Measurements from ENCODE around the gene RERE. TPM values are rescaled to one million over a fixed set of nuclear protein-coding genes. Genes with fewer than 3 reads are reported as not detected.

The RERE gene
- total RNA-seq, 1 experiment from 2014 or later, result 7.2 TPM

DNA sequence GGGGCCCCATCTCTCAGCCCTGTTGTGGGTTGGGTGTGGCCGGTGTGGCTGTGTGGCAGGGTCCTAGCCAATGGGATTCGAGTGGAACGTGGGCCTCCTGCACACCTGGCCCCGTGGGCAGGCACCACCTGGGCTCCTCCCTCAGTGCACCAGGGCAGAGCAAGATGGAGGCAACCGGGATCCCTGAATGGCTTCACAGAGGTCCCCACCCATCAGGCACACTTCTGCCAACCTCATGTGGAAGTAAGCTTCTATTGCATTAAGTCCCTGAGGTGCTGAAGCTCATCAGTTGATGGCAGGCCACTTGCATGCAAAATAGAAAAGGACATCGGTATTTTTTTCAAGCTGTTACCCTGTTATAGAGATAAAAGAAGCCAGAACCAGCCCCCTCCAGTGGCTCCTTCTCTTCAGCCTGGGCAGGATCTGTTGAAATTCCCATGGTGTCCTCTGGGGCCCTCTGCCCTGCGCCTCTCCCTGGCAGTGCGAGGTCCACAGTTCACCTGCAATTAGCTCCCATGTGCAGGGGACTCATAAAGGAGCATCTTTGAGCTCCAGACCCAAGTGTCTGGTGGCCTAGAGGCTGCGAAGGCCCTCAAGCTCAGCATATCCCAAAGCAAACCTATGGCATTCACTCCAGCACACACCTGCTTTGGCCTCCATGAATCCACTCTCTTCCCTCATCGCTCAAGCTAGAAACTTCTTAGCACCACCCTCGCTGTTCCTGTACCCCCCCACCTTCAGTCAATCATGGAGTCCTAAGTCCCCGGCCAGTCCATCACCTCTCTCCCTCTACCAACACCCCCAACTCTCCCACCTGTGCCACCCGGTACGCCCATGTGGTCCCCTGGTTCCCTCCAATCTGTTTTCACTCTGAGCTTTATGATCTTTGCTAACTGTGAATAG, 501.6 kb downstream of the RERE start:
- Histone ChIP-seq H3K9me3 (no peaks in the 10 kb centered on the region), H3K27me3 (no peaks in the 10 kb centered on the region; the same call in 1 of the 2 replicates), H3K4me3 (no peak overlapping the region), H3K36me3 (no peaks in the 10 kb centered on the region)
- DNase-seq, result no peak

DNA sequence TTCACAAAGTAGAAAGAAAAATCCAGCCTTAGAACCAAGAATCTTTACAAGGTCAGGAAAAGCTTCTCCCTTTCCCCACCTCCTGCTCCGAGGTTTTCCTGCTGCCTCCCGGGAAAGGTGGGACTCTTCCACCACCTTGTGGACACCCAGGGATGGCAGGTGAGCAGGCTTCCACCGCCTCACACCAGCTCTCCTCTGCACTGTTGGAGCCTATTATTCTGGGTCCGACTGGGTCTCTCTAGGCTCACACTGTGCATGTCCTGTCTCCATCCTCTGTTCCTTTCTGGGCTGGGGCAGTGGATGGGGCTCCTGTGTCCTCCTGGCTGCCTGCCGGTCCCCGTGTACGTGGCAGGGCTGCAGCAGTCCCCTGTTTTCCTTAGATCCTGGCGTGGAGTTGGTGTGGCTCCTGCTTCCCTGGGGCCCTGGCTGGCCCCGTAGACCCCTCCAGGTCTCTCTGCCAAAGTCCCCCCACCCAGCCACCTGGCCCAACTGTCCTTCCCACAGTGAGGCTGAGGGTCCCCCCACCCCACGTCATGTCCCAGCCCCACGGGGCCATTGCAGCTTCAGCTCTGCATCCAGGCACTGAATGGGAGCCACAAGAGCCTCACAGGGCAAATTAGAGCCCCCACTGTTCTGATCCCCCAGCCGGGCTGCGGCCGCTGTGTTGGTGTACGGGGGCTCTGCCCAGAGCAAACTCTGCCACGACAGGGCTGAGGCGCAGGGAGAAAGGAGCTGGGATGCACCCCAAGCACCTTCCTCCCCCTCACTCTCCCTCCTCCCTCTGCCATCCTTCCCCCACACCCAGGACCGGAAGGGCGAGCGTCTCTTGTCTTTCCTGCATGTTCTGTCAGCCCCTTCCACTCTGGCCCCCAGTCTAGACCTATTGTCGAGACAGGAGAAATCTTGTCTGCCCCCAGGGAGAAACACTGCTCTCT, 502.8 kb downstream of the RERE start:
- Histone ChIP-seq H3K4me3 (no peak overlapping the region), H3K27me3 (no peaks in the 10 kb centered on the region; the same call in 1 of the 2 replicates), H3K36me3 (no peaks in the 10 kb centered on the region), H3K9me3 (no peaks in the 10 kb centered on the region)
- DNase-seq, result peak; percentile 66

DNA sequence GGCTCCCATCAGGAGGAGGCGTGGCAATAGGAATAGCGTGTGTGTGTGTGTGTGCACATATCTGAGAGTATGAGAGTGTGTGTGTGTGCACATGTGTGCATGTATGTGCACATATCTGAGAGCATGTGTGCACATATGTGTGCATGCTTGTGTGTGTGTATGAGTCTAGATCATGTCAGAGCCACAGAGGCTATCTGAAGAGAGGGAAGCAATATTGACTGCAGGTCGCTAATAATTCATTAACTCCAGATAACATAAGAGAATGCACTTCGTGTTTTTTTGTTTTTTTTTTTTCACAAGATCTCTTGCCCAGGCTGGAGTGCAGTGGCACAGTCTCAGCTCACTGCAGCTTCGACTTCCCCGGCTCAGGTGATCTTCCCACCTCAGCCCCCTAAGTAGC, 504.2 kb downstream of the RERE start:
- Histone ChIP-seq H3K4me3 (no peak overlapping the region), H3K27me3 (no peaks in the 10 kb centered on the region), H3K9me3 (no peaks in the 10 kb centered on the region), H3K36me3 (no peaks in the 10 kb centered on the region)
- no peak for DNase-seq

DNA sequence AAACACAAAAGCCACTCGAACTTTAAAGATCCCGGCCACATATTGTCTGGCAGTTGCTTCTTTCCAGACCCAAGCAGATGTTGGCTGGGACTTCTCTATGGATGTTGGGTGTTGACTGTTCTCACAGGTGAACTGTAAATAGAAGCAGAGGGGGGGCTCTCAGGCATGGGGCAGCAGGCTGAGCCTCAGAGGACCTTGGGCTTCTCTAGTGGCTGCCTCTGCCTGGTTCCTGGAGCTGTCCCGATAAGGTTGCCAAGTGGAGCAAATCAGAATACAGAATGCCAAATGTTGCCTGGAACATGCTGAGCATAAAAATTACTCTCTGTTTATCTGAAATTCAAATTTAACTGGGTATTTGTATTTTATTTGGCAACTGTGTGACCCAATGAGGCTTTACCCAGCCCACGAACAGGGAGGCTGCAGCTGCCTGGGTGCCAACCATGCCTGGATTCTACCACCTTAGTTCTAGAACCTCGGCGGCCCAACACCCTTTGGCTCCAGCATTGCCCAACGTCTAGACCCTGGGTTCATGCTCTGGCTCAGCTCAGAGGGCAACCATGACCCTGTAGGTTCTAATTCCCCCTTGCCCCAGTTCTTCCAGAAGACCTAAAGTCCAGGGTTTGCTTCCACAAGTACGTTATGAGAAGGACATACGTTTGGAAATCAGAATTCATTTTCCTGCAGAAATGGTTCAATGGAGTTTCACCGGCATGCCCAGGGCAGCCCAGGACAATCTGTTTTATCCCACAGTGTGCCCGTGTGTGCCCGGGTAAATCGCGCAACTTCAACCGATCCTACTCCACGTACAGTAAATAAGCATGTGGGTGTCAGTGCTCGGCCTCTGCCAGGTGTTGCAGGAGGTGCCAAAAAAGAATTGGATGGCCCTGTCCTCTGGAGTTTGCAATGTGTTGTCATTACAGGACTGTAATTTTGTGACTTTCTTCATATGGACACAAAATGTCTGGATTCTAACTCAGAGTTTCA, 504.9 kb downstream of the RERE start:
- DNase-seq, result no peak

DNA sequence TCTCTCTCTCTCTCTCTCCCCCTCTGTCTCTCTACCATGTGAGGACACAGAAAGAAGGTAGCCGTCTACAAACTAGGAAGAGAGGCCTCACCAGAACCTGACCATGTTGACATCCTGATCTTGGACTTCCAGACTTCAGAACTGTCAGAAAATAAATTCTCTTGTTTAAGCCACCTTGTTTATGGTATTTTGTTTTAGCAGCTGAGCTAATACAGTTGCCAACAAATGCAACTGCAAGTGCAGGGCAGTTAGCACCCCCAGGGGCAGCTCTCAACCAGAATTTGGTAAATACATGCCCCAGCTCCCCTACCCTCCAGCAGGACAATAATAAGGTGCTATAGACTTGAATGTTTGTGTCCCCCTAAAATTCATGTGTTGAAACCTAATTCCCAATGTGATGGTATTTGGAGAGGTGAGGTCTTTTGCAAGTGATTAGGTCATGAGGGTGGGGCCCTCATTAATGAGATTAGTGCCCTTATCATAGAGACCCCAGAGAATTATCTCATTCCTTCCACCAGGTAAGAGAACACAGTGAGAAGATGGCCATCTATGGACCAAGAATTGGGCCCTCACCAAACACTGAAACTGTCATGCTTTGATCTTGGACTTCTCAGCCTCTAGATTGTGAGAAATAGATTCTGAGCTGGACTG, 506.2 kb downstream of the RERE start:
- Histone ChIP-seq H3K27me3 (no peaks in the 10 kb centered on the region), H3K36me3 (no peaks in the 10 kb centered on the region), H3K9me3 (no peaks in the 10 kb centered on the region), H3K4me3 (no peak overlapping the region)
- DNase-seq, result no peak

More for the DNA sequence above, 504.9 kb downstream of the RERE start:
- H3K4me3 ChIP-seq, result no peak overlapping the region
- H3K27me3 ChIP-seq, result no peaks in the 10 kb centered on the region
- H3K36me3 ChIP-seq, result no peaks in the 10 kb centered on the region
- no peaks in the 10 kb centered on the region for H3K9me3 ChIP-seq

DNA sequence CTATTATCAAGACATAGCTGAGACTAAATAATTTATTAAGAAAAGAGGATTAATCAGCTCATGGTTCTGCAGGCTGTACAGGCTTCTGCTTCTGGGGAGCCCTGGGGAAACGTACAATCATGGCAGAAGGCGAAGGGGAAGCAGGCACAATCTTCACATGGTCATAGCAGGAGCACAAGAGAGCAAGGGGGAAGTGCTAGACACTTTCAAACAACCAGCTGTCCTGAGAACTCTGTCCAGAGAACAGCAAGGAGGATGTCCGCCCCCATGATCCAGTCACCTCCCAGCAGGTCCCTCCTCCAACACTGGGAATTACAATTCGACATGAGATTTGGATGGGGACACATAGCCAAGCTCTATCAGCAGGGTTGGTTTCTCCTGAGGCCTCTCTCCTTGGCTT, 509.8 kb downstream of the RERE start:
- no peak for DNase-seq
- no peaks in the 10 kb centered on the region for H3K36me3 ChIP-seq
- no peaks in the 10 kb centered on the region for H3K9me3 ChIP-seq
- no peaks in the 10 kb centered on the region for H3K27me3 ChIP-seq
- no peak overlapping the region for H3K4me3 ChIP-seq

DNA sequence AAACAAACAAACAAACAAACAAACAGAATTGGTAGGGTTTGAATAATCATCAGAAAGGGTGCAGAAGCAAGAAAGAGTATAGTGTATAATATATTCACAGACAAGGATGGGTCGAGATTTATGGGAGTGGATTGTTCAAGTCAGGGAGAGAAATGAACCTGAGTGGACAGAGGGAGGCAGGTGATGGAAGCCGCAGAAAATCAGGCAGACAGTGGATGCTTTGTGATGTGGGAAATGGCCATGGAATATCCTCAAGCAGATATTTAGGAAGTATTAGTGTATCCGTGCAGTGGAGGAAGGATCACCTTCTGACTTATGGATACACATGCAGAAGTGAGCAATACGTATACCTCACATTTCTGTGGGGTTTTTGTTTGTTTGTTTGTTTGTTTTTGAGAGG, 513.6 kb downstream of the RERE start:
- H3K36me3 ChIP-seq, result no peaks in the 10 kb centered on the region

DNA sequence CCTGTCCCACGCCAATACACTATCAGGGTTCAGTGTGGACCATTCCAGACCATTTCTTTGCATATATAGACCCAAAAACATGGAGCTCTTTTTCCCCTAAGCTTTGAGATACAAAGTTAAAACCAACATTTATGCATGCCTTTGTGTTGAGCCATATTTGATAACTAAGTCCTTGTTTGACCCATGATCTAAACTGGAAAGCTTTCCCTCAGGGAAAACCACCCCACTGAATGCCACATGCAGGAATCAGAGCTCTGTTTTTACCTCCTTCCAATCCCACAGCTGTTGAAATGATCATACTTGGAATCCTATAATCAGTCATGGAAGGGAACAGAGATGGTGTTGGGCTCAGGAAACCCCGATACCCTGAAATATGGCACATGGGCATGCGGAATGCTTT, 514.3 kb downstream of the RERE start:
- H3K36me3 ChIP-seq, result no peaks in the 10 kb centered on the region
- no peak for DNase-seq
- no peak overlapping the region for H3K4me3 ChIP-seq
- no peaks in the 10 kb centered on the region for H3K9me3 ChIP-seq
- no peaks in the 10 kb centered on the region for H3K27me3 ChIP-seq

More for the DNA sequence above, 513.6 kb downstream of the RERE start:
- no peaks in the 10 kb centered on the region for H3K9me3 ChIP-seq
- DNase-seq, result no peak
- H3K27me3 ChIP-seq, result no peaks in the 10 kb centered on the region
- no peak overlapping the region for H3K4me3 ChIP-seq

Other genes starting within 250 kb of the RERE start
- 2,801 and 3,884 TPM in 2 replicates for gene ENO1, start 61.0 kb upstream of the RERE start, total RNA-seq (2014; rRNA removed; shearing (Covaris generic); ENCODE audit: low replicate concordance)
- not detected in 2 replicates for gene CA6, start 128.2 kb upstream of the RERE start, total RNA-seq (2014; rRNA removed; shearing (Covaris generic); ENCODE audit: low replicate concordance)
- gene SLC2A7, start 208.8 kb upstream of the RERE start, total RNA-seq (2014; rRNA removed; shearing (Covaris generic); ENCODE audit: low replicate concordance), result not detected in 2 replicates

Data from MG63 (cell line).